ENCODE data around the gene C14orf180.

The C14orf180 gene

GRCh38 chr14:104593710-104594136, 14.2 kb downstream of the C14orf180 start:
- no peak for DNase-seq (ENCODE audit: low read depth)

GRCh38 chr14:104594310-104595046, 14.9 kb downstream of the C14orf180 start:
- DNase-seq (ENCODE audit: low read depth): no peak

GRCh38 chr14:104595116-104595675, 15.6 kb downstream of the C14orf180 start:
- no peak for DNase-seq (ENCODE audit: low read depth)

- DNase-seq (ENCODE audit: low read depth): no peak
Observed at GRCh38 chr14:104595911-104596450, 16.4 kb downstream of the C14orf180 start.

GRCh38 chr14:104596451-104596918, 16.9 kb downstream of the C14orf180 start:
- no peak for DNase-seq (ENCODE audit: low read depth)

- DNase-seq (ENCODE audit: low read depth): no peak
Observed at GRCh38 chr14:104596927-104597351, 17.4 kb downstream of the C14orf180 start.

GRCh38 chr14:104597576-104597975, 18.0 kb downstream of the C14orf180 start:
- DNase-seq (ENCODE audit: low read depth): no peak

- DNase-seq (ENCODE audit: low read depth): no peak
Observed at GRCh38 chr14:104598039-104598909, 18.7 kb downstream of the C14orf180 start.

- DNase-seq (ENCODE audit: low read depth): no peak
Observed at GRCh38 chr14:104598910-104599273, 19.3 kb downstream of the C14orf180 start.

- DNase-seq (ENCODE audit: low read depth): no peak
Observed at GRCh38 chr14:104599446-104599845, 19.9 kb downstream of the C14orf180 start.

GRCh38 chr14:104600141-104600643, 20.6 kb downstream of the C14orf180 start:
- DNase-seq (ENCODE audit: low read depth): no peak

GRCh38 chr14:104600805-104601204, 21.2 kb downstream of the C14orf180 start:
- DNase-seq (ENCODE audit: low read depth): no peak

GRCh38 chr14:104601786-104602185, 22.2 kb downstream of the C14orf180 start:
- no peak for DNase-seq (ENCODE audit: low read depth)

- DNase-seq (ENCODE audit: low read depth): no peak
Observed at GRCh38 chr14:104602315-104602932, 22.9 kb downstream of the C14orf180 start.

- DNase-seq (ENCODE audit: low read depth): no peak
Observed at GRCh38 chr14:104602933-104603325, 23.4 kb downstream of the C14orf180 start.

- DNase-seq (ENCODE audit: low read depth): no peak
Observed at GRCh38 chr14:104603711-104604401, 24.3 kb downstream of the C14orf180 start.

GRCh38 chr14:104604458-104605449, 25.2 kb downstream of the C14orf180 start, which contains the start of gene TMEM179:
TSS of gene TMEM179 (minus strand) at chr14:104604772. CDS start at chr14:104604741, 31 bp downstream.
- no peak for DNase-seq (ENCODE audit: low read depth)

- no peak for DNase-seq (ENCODE audit: low read depth)
Observed at GRCh38 chr14:104609666-104610065, 30.1 kb downstream of the C14orf180 start.

- DNase-seq (ENCODE audit: low read depth): no peak
Observed at GRCh38 chr14:104610749-104611310, 31.3 kb downstream of the C14orf180 start.
